H9 (cell line): ENCODE results near the gene HIBCH. TPM values are rescaled to one million over a fixed set of nuclear protein-coding genes. Genes with fewer than 3 reads are reported as not detected.

Source experiments
- DNase-seq: peaks from one replicate; pipeline ENCODE4 v3.0.0-alpha.2; 2017
- H2AFZ ChIP-seq: one replicate; pipeline ENCODE4 v1.6.1; 2013; ENCODE audit warnings: mild to moderate bottlenecking, low read length, control low read depth, moderate library complexity
- H2AK5ac ChIP-seq: 2 replicates; pipeline ENCODE4 v1.6.1; 2013; ENCODE audit warnings: low read length, control low read depth, mixed read lengths; ENCODE audit not compliant: insufficient read length
- H2BK120ac ChIP-seq: one replicate; pipeline ENCODE4 v1.6.1; 2013; ENCODE audit warnings: low read depth, mild to moderate bottlenecking, low read length, control low read depth, inconsistent platforms; ENCODE audit not compliant: poor library complexity, severe bottlenecking
- H2BK12ac ChIP-seq: 2 replicates; pipeline ENCODE4 v1.6.1; 2013; ENCODE audit warnings: low read length, control low read depth, mixed read lengths, low read depth; ENCODE audit not compliant: insufficient read length
- H2BK15ac ChIP-seq: 2 replicates; pipeline ENCODE4 v1.6.1; 2013; ENCODE audit warnings: low read depth, low read length, control low read depth
- H2BK20ac ChIP-seq: one replicate; pipeline ENCODE4 v1.6.1; 2013; ENCODE audit warnings: low read depth, mild to moderate bottlenecking, low read length, control low read depth, inconsistent platforms; ENCODE audit not compliant: poor library complexity, severe bottlenecking
- H2BK5ac ChIP-seq: 2 replicates; pipeline ENCODE4 v1.6.1; 2013; ENCODE audit warnings: low read length, control low read depth, mixed read lengths; ENCODE audit not compliant: insufficient read length
- H3K14ac ChIP-seq: 2 replicates; pipeline ENCODE4 v1.6.1; 2013; ENCODE audit warnings: low read length, control low read depth; ENCODE audit not compliant: insufficient read depth
- H3K18ac ChIP-seq: 2 replicates; pipeline ENCODE4 v1.6.1; 2013; ENCODE audit warnings: low read depth, mild to moderate bottlenecking, mixed read lengths, low read length, control low read depth; ENCODE audit not compliant: insufficient read length
- H3K23ac ChIP-seq: 2 replicates; pipeline ENCODE4 v1.6.1; 2013; ENCODE audit warnings: low read length, control low read depth, mixed read lengths, low read depth; ENCODE audit not compliant: insufficient read length
- H3K23me2 ChIP-seq: 2 replicates; pipeline ENCODE4 v1.6.1; 2013; ENCODE audit warnings: low read depth, mild to moderate bottlenecking, mixed read lengths, low read length, control low read depth; ENCODE audit not compliant: insufficient read length, poor library complexity, severe bottlenecking
- H3K27ac ChIP-seq: 2 replicates; pipeline ENCODE4 v1.5.1; 2013; ENCODE audit warnings: low read length, control low read depth, mixed read lengths, low read depth; ENCODE audit not compliant: insufficient read length
- H3K27me3 ChIP-seq: 2 replicates; pipeline ENCODE4 v1.6.1; 2013; ENCODE audit warnings: low read length, control low read depth, inconsistent platforms; ENCODE audit not compliant: insufficient read depth
- H3K4ac ChIP-seq: 2 replicates; pipeline ENCODE4 v1.6.1; 2013; ENCODE audit warnings: low read depth, mild to moderate bottlenecking, control low read depth, inconsistent platforms, low read length, moderate library complexity
- H3K4me1 ChIP-seq: 2 replicates; pipeline ENCODE4 v1.6.1; 2013; ENCODE audit warnings: low read length, control low read depth, inconsistent platforms; ENCODE audit not compliant: insufficient read depth
- H3K4me2 ChIP-seq: 2 replicates; pipeline ENCODE4 v1.6.1; 2013; ENCODE audit warnings: low read length, control low read depth, mixed read lengths; ENCODE audit not compliant: insufficient read length, insufficient read depth
- H3K56ac ChIP-seq: 2 replicates; pipeline ENCODE4 v1.6.1; 2013; ENCODE audit warnings: low read depth, mild to moderate bottlenecking, mixed read lengths, low read length, control low read depth; ENCODE audit not compliant: insufficient read length
- H3K79me1 ChIP-seq: 2 replicates; pipeline ENCODE4 v1.6.1; 2013; ENCODE audit warnings: low read depth, mild to moderate bottlenecking, moderate library complexity, low read length, control low read depth, inconsistent platforms; ENCODE audit not compliant: insufficient read depth, poor library complexity, severe bottlenecking
- H3K79me2 ChIP-seq: 2 replicates; pipeline ENCODE4 v1.6.1; 2013; ENCODE audit warnings: low read length, control low read depth, inconsistent platforms; ENCODE audit not compliant: insufficient read depth
- H3K9ac ChIP-seq: 2 replicates; pipeline ENCODE4 v1.6.1; 2013; ENCODE audit warnings: low read length, control low read depth, mixed read lengths; ENCODE audit not compliant: insufficient read length; ENCODE audit errors: extremely low read depth
- H3K9me3 ChIP-seq: one replicate; pipeline ENCODE4 v1.6.1; 2013; ENCODE audit warnings: low read depth, low read length, inconsistent platforms; ENCODE audit not compliant: control insufficient read depth
- H3T11ph ChIP-seq: one replicate; pipeline ENCODE4 v1.6.1; 2013; ENCODE audit warnings: mild to moderate bottlenecking, low read length, control low read depth, inconsistent platforms
- H4K20me1 ChIP-seq: one replicate; pipeline ENCODE4 v1.6.1; 2013; ENCODE audit not compliant: control insufficient read depth, insufficient read length, insufficient read depth
- H4K5ac ChIP-seq: 2 replicates; pipeline ENCODE4 v1.6.1; 2013; ENCODE audit warnings: low read depth, mild to moderate bottlenecking, mixed read lengths, low read length, control low read depth; ENCODE audit not compliant: insufficient read length
- H4K8ac ChIP-seq: replicated peaks from 2 replicates; pipeline ENCODE4 v1.6.1; 2013; ENCODE audit warnings: low read length, control low read depth, mixed read lengths, low read depth; ENCODE audit not compliant: insufficient read length
- H4K91ac ChIP-seq: 2 replicates; pipeline ENCODE4 v1.6.1; 2013; ENCODE audit warnings: low read depth, mild to moderate bottlenecking, moderate library complexity, mixed read lengths, low read length, control low read depth; ENCODE audit not compliant: insufficient read length
- H3K27ac Mint-ChIP-seq, 3 experiments: 2 replicates in 2 of 3; 3 replicates in 1 of 3; pipeline ENCODE4 v1.8.0; 2020 to 2021; ENCODE audit warnings: mixed read lengths in 3 of 3, mild to moderate bottlenecking in 1 of 3, moderate library complexity in 1 of 3
- H3K27me3 Mint-ChIP-seq: 2 replicates; pipeline ENCODE4 v1.8.0; 2021; ENCODE audit warnings: low read depth, mild to moderate bottlenecking, moderate library complexity, mixed read lengths
- H3K36me3 Mint-ChIP-seq, 3 experiments: 2 replicates in 2 of 3; 3 replicates in 1 of 3; pipeline ENCODE4 v1.8.0; 2020 to 2021; ENCODE audit warnings: low read depth in 3 of 3, mixed read lengths in 3 of 3; ENCODE audit not compliant: insufficient read depth in 1 of 3
- H3K4me1 Mint-ChIP-seq, 2 experiments: 2 replicates each; pipeline ENCODE4 v1.8.0; 2020; ENCODE audit warnings: mixed read lengths in 2 of 2
- H3K4me3 Mint-ChIP-seq, 2 experiments: 2 replicates in 1 of 2; 3 replicates in 1 of 2; pipeline ENCODE4 v1.8.0; 2020 to 2021; ENCODE audit warnings: mild to moderate bottlenecking in 2 of 2, mixed read lengths in 2 of 2, moderate library complexity in 1 of 2
- H3K9me3 Mint-ChIP-seq, 2 experiments: 2 replicates in 1 of 2; 3 replicates in 1 of 2; pipeline ENCODE4 v1.8.0; 2020; ENCODE audit warnings: mild to moderate bottlenecking in 2 of 2, mixed read lengths in 2 of 2, moderate library complexity in 1 of 2
- CTCF ChIP-seq: fragments of 200-600 bp; sonication (generic); conservative IDR thresholded peaks from 3 replicates; pipeline ENCODE4 v1.8.0; 2021; ENCODE audit warnings: antibody characterized with exemption, mild to moderate bottlenecking
- WGBS: extraction: QIAGEN DNeasy Blood & Tissue Kit; methylation state at CpG from one replicate; pipeline ENCODE4 v1.1.7; 2013; ENCODE audit warnings: missing lambda C conversion rate, low lambda C conversion rate, mixed read lengths; ENCODE audit not compliant: insufficient read length; ENCODE audit errors: extremely low coverage; 5-methylcytosine and 5-hydroxymethylcytosine counted together
- total RNA-seq: library from RNA; stranded (reverse); gene quantifications from 2 replicates; pipeline ENCODE4 v1.2.1, GENCODE V29; 2021

The HIBCH gene
- total RNA-seq, 1 experiment from 2014 or later: 28.0 TPM

GRCh38 chr2:190207930-190208329 is 111.7 kb downstream of the HIBCH start:
- DNase-seq: no peak
- Histone ChIP-seq H3K4me1 (no peaks in the 10 kb centered on the region), H2BK5ac (no peak overlapping the region), H2BK20ac (no peak overlapping the region), H2BK120ac (no peak overlapping the region), H3K23ac (no peak overlapping the region), H3K27ac (no peak overlapping the region), H2BK12ac (no peak overlapping the region), H4K91ac (no peak overlapping the region), H3K4me2 (no peak overlapping the region), H3T11ph (no peak overlapping the region), H3K79me2 (no peaks in the 10 kb centered on the region), H4K20me1 (no peaks in the 10 kb centered on the region), H3K18ac (no peak overlapping the region), H4K5ac (no peak overlapping the region), H3K4ac (no peak overlapping the region), H3K79me1 (no peaks in the 10 kb centered on the region), H3K9me3 (no peaks in the 10 kb centered on the region), H2BK15ac (no peak overlapping the region), H3K27me3 (no peaks in the 10 kb centered on the region), H4K8ac (no peak overlapping the region), H2AFZ (no peak overlapping the region), H3K56ac (no peak overlapping the region), H3K23me2 (no peaks in the 10 kb centered on the region), H2AK5ac (no peak overlapping the region), H3K14ac (no peak overlapping the region), H3K9ac (no peak overlapping the region)
- H3K27me3 Mint-ChIP-seq: no peaks in the 10 kb centered on the region
- WGBS: no CpG with 5 or more reads among the region's 2 CpGs
- no peak overlapping the region for H3K4me3 Mint-ChIP-seq
- no peak overlapping the region for H3K27ac Mint-ChIP-seq
- TF ChIP-seq CTCF: no peak
- H3K4me1 Mint-ChIP-seq: no peaks in the 10 kb centered on the region
- H3K9me3 Mint-ChIP-seq: no peaks in the 10 kb centered on the region
- no peaks in the 10 kb centered on the region; a peak in 1 of 7 replicates for H3K36me3 Mint-ChIP-seq
